ENCODE data around the gene DUSP16.

DNA sequence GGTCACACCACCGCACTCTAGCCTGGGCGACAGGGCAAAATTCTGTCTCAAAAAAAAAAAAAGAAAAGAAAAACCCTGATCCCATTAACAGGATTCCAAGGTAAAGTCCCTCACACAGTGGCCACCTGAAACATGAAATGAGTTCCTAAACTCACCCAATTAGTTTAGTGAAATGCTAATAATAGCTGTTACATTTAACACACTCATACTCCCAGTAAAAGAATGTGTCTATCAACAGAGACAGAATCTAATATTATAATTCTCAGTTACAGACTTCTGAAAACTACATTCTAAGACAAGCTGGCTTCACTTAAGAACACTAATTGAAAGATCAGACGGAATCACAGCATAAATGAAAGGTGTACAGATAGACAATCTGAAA is 44.2 kb downstream of the DUSP16 start:
- TF ChIP-seq JUN (CRISPR knock-in tag; IDR thresholded peaks at IDR 0.05) (no peak), CREB1 (CRISPR knock-in tag; IDR thresholded peaks at IDR 0.05) (no peak), TCF7 (CRISPR knock-in tag; IDR thresholded peaks at IDR 0.05; ENCODE audit: low read depth) (no peak), ETV6 (CRISPR knock-in tag; IDR thresholded peaks at IDR 0.05) (no peak), FOXK1 (CRISPR knock-in tag; IDR thresholded peaks at IDR 0.05) (no peak), SP1 (CRISPR knock-in tag; conservative IDR thresholded peaks at IDR 0.05) (no peak), ELF4 (CRISPR knock-in tag; IDR thresholded peaks at IDR 0.05; ENCODE audit: low read depth) (no peak), FOXP1 (CRISPR knock-in tag; IDR thresholded peaks at IDR 0.05; ENCODE audit: borderline replicate concordance) (no peak)
- TF ChIP-seq, protein P1, sequence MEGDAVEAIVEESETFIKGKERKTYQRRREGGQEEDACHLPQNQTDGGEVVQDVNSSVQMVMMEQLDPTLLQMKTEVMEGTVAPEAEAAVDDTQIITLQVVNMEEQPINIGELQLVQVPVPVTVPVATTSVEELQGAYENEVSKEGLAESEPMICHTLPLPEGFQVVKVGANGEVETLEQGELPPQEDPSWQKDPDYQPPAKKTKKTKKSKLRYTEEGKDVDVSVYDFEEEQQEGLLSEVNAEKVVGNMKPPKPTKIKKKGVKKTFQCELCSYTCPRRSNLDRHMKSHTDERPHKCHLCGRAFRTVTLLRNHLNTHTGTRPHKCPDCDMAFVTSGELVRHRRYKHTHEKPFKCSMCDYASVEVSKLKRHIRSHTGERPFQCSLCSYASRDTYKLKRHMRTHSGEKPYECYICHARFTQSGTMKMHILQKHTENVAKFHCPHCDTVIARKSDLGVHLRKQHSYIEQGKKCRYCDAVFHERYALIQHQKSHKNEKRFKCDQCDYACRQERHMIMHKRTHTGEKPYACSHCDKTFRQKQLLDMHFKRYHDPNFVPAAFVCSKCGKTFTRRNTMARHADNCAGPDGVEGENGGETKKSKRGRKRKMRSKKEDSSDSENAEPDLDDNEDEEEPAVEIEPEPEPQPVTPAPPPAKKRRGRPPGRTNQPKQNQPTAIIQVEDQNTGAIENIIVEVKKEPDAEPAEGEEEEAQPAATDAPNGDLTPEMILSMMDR (IDR thresholded peaks at IDR 0.05): no peak
- TF ChIP-seq, protein P2, sequence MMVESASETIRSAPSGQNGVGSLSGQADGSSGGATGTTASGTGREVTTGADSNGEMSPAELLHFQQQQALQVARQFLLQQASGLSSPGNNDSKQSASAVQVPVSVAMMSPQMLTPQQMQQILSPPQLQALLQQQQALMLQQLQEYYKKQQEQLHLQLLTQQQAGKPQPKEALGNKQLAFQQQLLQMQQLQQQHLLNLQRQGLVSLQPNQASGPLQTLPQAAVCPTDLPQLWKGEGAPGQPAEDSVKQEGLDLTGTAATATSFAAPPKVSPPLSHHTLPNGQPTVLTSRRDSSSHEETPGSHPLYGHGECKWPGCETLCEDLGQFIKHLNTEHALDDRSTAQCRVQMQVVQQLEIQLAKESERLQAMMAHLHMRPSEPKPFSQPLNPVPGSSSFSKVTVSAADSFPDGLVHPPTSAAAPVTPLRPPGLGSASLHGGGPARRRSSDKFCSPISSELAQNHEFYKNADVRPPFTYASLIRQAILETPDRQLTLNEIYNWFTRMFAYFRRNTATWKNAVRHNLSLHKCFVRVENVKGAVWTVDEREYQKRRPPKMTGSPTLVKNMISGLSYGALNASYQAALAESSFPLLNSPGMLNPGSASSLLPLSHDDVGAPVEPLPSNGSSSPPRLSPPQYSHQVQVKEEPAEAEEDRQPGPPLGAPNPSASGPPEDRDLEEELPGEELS (CRISPR knock-in tag; IDR thresholded peaks at IDR 0.05): no peak
- TF ChIP-seq, protein P3, sequence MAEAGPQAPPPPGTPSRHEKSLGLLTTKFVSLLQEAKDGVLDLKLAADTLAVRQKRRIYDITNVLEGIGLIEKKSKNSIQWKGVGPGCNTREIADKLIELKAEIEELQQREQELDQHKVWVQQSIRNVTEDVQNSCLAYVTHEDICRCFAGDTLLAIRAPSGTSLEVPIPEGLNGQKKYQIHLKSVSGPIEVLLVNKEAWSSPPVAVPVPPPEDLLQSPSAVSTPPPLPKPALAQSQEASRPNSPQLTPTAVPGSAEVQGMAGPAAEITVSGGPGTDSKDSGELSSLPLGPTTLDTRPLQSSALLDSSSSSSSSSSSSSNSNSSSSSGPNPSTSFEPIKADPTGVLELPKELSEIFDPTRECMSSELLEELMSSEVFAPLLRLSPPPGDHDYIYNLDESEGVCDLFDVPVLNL (CRISPR knock-in tag; IDR thresholded peaks at IDR 0.05; ENCODE audit: borderline replicate concordance, low read depth): no peak
- TF ChIP-seq, protein P4, sequence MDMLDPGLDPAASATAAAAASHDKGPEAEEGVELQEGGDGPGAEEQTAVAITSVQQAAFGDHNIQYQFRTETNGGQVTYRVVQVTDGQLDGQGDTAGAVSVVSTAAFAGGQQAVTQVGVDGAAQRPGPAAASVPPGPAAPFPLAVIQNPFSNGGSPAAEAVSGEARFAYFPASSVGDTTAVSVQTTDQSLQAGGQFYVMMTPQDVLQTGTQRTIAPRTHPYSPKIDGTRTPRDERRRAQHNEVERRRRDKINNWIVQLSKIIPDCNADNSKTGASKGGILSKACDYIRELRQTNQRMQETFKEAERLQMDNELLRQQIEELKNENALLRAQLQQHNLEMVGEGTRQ (CRISPR knock-in tag; IDR thresholded peaks at IDR 0.05): no peak
- TF ChIP-seq, protein P5, sequence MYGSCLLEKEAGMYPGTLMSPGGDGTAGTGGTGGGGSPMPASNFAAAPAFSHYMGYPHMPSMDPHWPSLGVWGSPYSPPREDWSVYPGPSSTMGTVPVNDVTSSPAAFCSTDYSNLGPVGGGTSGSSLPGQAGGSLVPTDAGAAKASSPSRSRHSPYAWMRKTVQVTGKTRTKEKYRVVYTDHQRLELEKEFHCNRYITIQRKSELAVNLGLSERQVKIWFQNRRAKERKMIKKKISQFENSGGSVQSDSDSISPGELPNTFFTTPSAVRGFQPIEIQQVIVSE (CRISPR knock-in tag; IDR thresholded peaks at IDR 0.05; ENCODE audit: borderline replicate concordance): no peak
- TF ChIP-seq, protein P6, sequence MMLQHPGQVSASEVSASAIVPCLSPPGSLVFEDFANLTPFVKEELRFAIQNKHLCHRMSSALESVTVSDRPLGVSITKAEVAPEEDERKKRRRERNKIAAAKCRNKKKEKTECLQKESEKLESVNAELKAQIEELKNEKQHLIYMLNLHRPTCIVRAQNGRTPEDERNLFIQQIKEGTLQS (CRISPR knock-in tag; conservative IDR thresholded peaks at IDR 0.05): no peak

Data from WTC11 (cell line).